HG02610 (cell line): ENCODE measurements around the gene INPP4B.

ENCODE experiments used
- ATAC-seq: cut with Tn5 transposase; IDR thresholded peaks from one replicate; pipeline ENCODE4 v1.9.1; 2021; ENCODE audit warnings: mild to moderate bottlenecking, moderate library complexity; ENCODE audit not compliant: unreplicated experiment

The INPP4B gene

DNA sequence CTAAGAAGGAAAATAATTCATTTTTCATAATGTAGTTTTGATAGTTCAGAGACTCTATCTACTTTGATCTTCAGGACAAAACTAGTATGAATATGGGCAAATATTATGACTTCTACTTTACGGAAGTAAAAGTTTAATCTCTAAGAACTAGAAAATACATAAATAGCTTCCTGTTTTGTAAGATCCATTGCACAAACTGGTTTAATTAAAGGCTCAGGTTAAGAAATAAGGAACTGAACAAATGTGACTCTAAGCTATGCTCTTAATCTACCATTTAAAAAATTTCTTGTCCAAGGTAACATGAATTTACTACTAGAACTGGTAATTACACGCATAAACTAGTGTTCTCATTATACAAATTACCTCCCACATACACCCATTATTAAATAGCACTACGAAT is 360.6 kb downstream of the INPP4B start:
- no peak for ATAC-seq

DNA sequence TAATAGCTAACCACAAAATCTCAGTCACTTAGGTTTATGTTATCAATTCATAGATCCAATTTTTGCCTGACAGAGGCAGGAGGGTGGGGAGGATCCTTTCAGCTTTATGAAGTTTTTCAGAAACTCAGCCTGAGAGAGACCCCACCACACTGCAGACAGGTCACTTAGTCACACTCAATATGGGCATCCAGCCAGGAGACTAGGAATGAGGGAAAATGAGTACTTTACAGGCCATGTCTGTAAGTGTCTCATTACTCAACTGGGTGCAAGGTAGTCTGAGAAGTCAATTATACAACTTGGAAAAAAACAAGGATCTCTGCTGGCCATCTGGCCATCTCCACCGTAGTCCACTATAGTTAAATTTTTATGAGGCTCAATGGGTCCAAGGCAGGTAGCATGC is 365.9 kb downstream of the INPP4B start:
- no peak for ATAC-seq

DNA sequence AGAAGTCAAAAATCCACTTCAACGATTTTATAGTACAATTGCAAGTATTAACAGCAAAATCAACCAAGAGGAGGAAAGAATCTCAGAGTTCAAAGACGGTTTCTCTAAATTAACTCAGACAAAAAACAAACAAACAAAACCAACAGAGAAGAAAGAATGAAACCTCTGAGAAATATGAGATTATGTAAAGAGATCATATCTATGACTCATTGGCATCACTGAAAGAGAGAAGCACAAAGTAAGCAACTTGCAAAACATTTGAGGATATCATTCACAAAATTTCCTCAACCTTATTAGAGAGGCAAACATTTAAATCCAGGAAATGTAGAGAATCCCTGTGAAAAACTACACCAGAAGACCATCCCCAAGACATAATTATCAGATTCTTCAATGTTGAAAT is 370.4 kb downstream of the INPP4B start:
- ATAC-seq: no peak

DNA sequence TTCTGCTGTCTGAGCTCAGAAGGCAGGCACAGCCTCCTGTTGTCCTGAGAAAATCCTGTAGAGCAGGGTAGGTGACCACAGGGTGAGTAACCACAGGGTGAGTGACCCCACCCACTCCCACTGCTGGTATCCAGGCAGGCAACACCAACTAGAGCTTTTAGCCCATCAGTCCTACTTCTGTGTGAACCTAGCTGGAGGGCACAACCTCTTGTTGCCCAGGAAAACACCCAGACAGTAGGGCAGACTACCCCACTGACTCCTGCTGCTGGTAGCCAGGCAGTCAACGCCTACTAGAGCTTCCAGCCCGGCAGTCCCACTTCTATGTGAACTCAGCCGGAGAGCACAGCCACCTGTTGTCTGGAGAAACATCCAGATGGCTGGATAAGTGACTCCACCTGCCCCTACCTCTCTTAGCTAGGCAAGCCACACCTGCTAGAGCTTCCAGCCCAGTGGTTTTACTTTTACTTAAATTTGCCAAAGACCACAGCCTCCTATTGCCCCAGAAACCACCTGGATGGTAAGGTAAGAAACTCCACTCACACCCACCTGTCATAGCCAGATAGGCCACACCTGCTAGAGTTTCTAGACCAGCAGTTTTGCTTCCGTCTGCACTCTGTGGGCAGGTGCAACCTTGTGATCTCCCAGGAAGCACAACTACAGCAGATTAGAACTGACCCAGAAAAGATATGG is 371.6 kb downstream of the INPP4B start:
- ATAC-seq: no peak

DNA sequence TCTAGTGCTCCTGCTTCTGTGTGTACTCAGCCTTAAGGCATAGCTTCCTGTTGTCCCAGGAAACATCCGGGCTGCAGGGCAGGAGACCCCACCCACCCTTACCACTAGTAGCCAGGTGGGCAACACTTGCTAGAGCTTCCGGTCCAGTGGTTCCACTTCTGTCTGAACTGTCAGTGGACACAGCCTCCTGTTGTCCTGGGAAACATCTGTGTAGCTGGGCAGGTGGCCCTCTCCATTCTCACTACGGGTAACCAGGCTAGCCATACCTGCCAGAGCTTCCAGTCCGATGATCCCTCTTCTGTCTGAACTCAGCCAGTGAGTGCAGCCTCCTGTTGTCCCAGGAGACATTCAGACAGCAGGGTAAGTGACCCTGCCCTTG is 372.2 kb downstream of the INPP4B start:
- no peak for ATAC-seq

DNA sequence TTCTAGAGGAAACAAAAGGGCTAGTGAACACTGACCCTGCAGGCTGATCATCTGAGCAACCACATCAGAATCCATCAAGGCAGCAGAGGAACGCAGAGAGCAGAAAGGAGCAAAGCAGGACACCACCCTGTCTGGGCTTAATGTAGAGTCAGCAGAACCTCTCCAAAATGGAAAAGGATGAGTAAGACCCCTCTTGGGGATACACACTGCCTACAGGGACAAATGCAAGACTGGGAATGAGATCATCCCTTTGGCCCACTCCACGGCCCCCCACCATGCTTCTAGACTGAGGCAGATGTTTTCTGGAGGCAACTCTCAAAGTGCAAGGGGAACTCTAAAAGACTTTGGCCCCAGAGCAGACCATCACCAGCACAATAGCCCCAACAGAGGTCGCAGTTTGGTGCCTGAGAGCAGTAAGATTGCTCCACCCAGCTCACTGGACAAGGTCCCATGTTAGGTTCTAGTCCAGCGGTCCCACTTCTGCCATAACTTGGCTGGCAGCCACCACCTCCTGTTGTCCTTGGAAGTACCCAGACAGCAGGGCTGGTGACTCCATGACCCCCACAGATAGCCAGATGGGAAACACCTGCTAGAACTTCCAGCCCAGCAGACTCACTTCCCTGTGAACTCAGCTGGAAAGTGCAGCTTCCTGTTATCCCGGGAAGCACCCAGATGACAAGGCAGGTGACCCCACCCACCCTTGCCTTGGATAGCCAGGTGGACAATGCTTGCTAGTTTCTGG is 372.7 kb downstream of the INPP4B start:
- no peak for ATAC-seq

DNA sequence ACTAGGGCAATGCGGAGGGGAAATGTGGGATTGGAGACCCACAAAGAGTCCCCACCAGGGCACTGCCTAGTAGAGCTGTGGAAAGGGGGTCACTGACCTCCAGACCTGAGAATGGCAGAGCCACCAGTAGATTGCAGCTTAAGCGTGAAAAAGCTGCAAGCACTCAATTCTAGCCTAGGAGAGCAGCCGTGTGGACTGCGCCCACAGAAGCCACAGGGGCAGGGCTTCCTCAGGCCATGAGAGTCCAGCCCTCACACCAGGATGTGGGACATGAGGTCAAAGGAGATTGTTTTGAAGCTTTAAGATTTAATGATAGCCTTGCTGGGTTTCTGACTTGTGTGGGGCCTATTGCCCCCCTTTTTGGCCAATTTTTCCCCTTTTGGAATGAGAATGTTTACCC is 379.0 kb downstream of the INPP4B start:
- ATAC-seq: no peak

DNA sequence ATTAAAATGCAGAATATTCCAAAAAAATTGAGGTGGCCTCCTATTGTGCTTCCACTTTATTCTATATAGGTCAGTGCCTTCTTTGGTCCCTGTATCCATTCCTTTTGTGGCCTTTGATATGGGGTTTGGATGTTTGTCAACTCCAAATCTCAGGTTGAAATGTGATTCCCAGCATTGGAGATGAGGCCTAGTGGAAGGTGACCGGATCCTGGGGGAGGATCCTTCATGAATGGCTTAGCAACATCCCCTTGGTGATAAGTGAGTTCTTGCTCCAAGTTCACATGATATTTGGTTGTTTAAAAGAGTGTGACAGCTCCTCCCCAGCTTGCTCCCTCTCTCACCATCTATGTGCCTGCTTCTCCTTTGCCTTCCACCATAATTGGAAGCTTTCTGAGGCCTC is 380.6 kb downstream of the INPP4B start:
- no peak for ATAC-seq

DNA sequence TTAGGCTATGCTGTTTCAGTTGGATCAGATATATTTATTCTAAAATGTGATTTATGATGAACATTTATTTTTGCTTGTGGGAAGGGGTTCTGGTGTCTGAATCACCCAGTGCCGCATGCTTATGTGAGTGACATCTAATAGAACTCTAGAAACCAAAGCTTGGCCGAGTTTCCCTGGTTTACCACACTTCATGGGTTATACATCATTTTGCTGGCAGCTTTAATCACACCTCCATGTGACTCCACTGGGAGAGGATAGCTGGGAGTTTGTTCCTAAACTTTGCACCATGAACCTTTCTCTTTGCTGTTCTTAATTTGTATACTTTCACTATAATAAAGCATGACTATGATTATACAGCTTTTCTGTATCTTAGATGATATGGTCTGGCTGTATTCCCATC is 382.9 kb downstream of the INPP4B start:
- ATAC-seq: no peak

DNA sequence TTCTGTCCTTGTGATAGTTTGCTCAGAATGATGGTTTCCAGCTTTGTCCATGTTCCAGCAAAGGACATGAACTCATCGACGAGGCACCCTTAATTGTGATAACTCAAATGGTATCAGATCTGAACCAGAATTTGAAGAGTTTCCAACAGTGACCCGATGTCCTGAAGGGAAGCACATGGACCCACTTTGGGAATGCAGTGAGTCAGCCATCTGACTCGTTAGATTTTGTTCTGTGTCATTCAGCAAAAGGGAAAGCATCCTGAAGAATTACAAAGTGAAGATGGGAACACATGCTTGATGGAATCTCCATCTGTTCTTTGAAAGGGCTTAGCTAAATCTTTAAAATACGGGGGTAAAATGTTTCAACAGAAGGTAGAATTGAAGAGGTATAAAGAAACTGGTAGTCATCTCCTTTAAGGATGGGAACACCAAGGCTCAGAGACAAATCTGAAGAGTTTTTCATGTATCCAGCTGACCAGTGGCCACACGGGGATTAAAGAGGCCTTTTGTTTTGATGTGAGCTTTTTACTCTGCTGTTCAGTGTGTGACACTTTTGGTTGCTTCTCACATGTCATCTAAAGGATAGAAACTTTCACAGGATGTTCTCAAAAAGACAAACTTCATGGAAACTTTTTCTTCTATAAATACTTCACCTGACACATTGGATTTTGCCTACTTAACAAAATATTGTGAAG is 393.8 kb downstream of the INPP4B start:
- ATAC-seq: no peak

DNA sequence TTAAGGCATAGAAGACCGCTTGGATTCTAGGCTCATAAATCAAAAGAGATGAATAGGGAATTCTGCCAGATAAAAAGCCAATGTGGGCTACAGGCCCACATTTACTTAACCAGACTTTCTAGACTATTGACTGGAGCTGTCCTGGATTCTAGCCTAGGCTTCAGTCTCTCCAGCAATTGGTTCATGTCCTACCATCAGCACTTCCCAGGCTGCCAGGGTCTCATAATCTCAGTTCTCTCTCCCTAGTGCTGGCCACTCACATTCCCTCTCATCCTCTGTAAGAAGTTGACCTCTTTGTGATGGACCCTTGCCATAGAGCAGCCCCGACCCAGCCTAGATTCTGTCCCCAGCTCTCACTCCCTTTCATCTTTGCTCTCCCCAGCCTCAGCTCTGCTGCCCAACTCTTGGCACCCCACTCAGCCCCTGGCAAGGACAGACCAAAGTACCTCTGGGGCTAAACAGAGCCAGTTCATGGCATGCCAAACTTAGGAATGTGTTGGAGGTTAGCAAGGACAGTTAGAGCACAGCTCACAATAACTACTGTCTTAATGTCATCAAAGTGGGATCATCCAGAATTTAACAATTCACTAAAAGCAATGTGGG is 396.2 kb downstream of the INPP4B start:
- no peak for ATAC-seq

DNA sequence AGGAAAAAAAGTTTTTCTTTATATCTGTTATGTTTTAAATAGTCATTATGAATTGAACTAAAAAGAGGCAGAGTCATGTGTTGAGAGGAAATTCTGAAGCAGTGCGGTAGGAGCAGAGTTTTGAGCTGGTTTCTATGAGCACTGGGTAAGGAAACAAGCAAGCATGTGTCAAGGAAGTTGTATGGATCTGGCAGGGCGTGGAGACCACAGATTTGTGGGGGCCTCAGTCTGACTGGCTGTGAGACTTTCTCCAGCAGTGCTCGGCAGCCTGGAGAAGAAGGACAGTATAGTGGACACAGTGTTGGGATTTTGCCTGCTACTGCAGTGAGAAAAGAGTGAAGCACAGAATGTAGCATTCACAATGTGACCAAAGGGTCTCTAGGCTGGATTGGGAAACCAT is 399.1 kb downstream of the INPP4B start:
- ATAC-seq: no peak

DNA sequence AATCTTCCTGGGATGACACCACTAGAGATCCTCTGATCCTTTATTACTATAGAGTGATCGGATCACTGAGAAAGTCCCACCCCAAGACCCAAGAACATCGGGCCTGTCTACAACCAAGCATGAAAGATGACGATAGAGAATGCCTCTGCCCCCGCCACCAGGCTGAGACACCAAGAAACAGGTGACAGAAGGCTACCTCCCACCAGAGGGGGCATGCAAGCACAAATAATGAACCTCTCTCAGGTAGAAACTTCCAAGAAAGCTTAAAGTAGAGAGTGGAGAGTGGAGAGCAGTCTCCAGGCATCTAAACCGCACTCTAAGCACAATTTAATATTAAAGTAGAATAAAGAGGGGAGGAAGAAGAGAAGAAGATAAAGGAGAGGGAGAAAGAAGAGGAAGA is 402.6 kb downstream of the INPP4B start:
- ATAC-seq: no peak

DNA sequence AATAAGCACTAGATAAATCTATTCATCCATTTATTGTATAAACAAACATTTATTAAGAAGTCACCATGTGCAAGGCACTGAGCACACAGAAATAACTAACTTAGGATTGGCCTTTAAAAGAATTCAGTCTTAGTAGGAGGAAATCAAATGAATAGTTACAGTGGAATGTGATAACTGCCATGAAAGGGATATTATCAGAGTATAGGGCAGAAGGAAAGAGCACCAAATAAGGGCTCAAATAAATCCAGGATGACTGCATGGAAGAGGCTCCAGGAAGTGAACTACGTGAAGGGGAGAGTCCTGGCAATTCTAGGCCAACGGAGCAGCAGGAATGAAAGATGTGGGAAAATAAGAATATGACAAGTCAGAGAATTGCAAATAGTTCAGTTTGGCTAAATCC is 406.0 kb downstream of the INPP4B start:
- no peak for ATAC-seq

DNA sequence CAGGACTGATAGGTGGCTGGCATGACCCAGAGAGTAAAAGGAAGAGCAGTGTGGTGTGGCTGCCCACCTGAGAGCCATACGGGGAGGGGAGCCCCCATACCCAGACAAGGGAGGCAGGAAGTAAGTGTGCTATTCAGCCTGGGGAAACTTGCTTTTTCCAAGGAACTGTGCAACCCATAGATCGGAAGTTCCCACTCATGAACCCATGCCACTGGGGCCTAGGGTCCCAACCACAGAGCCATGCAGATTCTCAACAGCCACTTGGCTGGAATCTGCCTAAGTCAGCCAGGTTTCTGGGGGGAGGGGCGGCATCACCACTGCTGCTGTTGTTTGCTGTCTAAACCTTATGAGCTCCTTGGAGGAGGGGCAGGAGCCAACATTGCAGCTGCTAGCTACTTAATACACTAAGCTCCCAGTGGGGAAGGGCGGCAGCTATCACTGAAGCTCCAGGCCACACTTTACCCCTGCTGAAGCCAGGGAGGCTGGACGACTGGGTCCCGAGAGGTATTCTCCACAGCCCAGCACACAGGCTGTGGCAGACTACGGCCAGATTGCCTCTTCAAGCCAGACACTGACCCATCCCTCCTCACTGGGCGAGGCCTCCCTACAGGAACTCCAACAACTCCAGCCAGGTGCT is 410.4 kb downstream of the INPP4B start:
- ATAC-seq: no peak

DNA sequence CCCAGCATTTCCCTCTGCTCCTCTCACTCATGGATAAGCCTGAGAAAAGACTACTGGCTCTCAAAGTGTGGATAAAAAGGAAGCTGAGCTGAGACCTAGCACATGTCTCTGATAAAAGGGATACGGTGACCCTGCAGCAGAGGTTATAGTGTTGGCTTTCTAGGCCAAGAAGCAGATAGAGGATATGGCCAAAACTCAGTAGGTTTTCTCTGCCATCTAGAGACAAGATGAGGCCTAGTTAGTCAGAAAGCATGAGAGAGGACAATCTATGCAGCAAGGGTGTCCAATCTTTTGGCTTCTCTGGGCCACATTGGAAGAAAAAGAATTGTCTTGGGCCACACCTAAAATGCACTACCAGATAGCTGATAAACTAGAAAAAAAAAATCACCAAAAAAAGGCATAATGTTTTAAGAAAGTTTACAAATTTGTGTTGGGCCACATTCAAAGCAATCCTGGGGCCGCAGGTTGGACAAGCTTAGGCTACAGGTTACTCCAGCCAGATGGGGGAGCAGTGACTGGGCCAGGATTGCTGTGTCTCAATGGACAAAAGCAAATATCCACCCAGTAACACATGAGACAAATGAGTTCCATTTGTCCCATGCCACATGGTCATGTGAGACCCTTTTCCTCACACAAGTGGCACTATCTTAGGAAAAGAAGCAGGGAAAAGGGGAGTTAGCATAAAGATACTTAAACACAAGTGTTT is 411.4 kb downstream of the INPP4B start:
- ATAC-seq: no peak

DNA sequence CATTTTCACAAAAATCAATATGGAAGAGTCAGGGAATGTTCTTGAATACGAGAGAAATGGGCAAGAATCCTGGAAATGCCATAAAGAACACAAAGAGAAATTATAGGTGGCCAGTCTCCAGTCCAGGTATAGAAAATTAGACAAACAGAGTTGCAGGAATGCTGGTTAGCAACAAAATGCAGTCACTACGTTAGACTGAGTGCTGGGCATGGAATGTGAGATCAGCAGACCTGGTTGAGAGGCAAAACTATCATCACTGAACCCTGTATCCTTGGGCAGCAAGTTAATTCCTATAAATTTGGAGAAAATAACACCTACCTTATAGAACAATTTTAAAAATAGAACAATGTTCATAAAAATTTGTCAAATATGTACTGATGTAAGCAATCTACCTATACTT is 417.4 kb downstream of the INPP4B start:
- no peak for ATAC-seq

DNA sequence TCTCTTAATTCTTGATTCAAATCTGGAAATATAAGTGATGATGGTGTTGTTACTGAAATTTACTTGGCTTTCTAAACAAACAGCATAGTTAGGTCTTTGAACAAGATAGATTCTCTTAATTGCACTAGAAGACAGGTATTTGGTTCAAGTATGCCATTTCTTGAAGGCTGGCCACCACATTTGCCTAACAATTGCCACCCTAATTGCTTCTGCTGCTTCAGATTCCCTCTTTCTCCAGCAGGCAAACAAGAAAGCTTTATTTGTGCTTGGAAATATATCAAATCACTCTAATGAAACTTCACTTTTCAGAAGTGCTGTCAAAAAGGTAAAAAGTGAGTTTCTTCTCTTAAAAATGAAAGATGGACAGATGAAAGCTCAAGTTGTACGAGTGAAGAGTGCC is 418.6 kb downstream of the INPP4B start:
- no peak for ATAC-seq

DNA sequence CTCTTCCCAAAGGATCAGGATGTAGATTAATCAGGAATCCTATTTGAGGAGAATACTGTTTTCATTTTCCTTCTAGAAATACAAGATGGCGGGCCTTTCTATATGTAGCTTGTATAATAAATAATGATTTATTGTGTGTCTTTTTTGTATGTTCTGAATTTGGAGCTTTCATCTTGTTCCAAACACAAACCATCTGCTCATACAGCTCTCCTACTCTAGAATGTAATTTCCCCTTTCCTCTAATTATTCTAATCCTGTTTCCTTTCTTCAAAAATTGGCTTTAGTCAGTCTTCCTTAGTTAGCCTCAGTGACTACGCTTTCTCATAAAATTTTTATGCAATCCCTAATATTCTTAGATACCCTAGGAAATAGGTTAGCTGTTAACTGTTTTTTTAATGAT is 422.2 kb downstream of the INPP4B start:
- no peak for ATAC-seq

DNA sequence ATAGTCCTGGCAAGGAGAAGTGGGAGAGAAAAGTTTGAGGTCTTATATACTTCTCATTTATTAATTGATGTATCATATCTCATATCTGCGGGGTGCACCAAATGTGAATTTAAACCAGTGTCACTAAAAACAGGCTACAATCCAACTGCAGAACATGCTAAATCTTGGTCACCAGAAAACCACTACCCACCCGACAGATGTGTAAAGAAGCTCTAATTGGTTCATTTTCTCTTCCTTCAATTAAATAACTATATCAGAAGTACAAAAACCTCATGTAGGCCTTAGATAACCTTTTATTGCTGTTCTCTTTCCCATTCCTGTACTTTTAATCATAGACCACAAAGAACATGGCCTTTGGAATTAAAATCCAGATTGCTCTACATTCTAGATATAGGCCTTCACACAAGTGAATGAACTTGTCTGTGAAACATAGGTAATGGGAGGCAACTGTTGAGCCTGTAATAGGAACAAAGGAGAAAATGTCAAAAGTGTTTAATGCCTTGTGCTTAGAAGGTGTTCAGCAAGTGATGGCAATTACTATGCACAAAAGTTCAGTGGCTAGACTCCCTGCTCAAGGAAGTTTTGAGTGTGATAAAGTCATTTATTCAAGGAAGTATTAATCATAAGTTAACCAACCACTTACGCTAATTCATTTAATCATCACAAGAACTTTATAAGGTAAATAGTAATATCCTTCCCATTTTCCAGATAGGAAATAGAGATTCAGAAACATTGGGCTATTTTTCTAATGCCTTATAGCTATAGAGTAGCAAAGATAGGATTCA is 425.6 kb downstream of the INPP4B start:
- no peak for ATAC-seq
